Stimulated activated CD8-positive, alpha-beta memory T cell treated with anti-CD3 and anti-CD28 coated beads, Interleukin-7, amount 100 ng/mL, for 1 hour (primary cell): Measurements from ENCODE around the gene SPPL2B.

ENCODE experiments used
- DNase-seq, 2 donors: peaks; one replicate each; pipeline ENCODE4 v3.0.0-alpha.2; 2020; ENCODE audit warnings: low read depth in 2 of 2

The SPPL2B gene

DNA sequence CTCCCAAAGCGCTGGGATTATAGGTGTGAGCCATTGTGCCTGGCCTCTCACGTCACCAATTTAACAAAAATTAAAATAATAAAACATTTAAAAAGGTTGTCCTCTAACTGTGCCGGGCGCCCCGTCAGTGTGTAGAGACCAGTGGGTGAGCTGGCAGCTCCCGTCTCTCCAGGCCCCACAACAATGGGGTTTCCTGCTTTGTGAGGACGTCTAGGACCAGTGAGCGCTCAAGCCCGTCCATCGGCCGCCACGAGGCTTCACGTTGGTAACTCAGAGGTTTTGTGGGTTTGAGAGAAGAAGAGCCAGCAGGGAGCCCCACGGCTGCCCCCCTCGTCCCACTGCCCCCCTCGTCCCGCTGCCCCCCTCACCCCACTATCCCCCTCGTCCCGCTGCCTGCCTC is 4.8 kb upstream of the SPPL2B start:
- DNase-seq: no peak

DNA sequence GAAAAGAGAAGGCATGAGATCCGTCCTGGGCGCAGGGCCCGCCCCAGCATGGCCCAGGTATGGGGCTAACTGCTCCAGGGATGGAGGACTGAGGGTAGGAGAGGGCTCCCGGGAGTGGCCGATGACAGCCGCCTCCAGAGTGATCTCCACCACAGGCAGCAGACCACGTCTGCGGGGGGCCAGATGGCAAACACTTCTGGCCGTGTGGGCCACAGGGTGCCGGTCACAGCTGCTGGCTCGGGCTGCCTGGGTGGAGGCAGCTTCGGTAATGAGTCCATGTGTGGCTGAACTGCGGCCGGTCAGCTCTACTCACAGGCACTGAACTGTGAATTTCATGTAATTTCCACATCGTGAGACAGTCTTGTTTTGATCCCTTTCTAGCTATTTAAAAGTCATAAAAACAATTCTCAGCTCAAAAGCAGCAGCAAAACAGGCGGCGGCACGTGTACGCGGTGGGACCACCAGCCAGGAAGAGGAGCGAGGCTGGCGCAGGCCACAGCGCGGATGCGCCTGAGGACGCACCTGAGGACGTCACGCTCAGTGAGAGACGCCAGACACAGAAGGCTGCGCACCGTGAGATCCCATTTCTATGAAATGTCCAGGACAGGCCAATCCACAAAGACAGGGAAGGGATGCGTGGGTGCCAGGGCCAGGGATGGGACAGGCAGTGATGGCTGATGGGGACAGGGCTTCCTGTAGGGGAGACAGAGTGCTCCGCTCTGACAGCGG is 4.1 kb upstream of the SPPL2B start:
- DNase-seq: no peak

DNA sequence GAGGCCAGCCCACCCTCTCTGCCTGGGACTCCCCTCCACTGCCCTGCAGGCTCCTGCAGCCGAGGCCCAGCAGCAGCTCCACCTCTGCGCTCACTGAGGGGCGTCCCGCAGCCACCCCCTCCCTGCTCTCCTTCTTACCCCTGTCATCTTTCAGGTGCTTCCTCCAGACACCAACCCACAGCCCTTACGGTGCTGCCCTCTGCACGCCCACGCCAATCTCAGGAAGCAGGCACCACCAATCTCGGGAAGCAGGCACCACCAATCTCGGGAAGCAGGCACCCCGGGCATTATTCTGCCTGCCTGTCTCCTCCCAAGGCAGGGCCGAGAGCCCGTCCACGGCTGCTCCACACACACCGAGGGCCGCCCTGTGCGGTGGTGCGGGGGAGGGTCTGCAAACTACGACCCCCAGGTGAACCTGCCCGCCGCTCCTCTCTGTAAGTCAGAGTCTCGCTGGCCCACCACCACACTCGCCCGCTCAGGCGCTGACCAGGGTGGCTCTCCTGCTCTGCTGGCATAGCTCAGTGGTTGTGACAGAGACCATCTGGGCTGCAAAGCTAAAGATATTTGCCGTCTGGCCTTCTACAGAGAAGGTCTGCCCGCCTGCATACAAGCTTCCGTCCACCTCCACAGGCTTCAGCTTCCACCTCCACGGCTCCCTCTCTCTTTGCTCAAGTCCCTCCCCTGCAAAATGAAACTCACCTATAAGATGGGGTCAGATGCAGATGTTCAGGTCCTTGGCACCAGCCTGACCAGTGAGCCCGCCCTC is 3.0 kb upstream of the SPPL2B start:
- no peak for DNase-seq

DNA sequence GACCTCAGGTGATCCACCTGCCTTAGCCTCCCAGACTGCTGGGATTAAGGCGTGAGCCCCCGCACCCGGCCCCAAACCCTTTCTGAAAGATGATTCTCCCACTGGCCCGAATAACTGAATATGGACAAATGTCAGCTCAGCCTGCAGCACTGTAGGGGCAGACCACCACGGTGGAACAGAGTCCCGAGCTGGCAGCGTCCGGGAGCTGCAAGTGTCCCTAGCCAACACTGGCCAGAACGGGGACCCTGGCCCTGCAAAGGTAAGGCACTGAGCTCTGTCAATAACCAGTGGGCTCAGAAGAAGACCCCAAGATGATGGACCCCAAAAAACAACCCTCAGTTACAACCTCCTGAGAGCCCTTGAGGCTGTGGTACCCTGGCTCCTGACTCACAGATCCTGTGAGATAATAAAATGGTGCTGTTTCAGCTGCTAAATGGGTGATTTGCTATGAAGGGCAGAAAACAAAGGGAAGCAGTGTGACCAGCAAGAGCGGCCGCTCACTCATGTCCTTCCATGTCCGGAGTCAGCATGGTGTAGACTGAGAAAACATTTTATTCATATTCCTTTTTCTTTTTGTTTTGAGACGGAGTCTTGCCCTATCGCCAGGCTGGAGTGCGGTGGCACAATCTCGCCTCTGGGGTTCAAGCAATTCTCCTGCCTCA is 1.7 kb upstream of the SPPL2B start:
- DNase-seq: no peak

DNA sequence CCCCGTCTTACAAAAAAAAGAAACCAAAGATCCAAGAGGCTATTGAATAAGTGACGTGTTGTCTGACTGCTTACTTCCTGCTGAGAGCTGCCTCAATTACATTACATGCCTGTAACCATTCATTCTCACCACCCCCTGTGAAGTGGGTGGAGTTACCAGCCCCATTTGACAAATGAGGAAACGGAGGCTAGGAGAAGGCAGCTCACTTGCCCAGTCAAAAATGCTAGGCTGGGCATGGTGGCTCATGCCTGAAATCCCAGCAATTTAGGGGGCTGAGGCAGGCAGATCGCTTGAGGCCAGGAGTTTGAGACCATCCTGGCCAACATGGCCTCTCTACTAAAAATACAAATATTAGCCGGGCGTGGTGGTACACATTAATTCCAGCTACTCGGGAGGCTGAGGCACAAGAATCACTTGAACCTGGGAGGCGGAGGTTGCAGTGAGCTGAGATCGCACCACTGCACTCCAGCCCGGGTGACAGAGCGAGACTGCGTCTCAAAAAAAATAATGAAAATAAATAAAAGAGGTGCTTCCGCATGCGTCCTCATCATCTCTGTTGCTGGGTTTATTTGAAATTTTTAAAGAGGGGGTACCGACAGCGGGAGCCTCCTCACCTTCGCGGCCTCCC is 597 bp upstream of the SPPL2B start:
- DNase-seq: no peak

DNA sequence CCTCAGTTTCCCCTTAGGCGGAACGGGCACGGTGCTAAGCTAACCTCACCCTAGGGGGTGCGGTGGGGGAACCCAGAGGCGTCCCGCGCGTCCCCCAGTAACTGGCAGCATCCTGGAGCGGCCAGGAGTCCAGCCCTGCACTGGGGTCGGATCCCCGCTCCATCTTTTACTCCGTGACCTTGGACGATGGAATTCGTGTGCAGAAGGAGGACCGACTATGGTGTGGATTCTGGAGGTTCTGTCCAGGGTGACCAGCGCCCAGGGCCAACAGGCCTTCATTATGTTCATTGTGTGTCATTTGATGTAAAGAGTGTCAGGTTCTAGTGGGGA is 630 bp downstream of the SPPL2B start:
- no peak for DNase-seq

DNA sequence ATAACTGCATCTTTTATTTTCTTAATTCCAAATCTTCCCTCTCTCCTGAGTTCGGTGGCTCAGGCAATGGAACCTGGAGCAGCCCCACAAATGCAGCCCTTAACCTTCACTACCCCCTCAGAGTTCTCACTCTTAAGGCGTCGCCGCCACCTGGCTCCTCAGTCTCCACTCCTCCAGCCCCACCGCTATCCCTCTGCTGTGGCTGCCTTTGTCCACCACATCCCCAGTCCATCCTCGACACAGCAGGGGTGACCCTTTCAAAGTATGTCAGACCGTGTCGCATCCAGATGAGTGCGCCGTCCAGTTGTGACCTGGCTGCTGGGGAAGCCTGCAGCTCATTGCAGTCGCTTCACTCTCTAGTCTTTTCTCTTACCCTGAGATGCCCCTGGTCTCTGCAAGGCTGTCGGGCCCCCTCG is 1.0 kb downstream of the SPPL2B start:
- no peak for DNase-seq

DNA sequence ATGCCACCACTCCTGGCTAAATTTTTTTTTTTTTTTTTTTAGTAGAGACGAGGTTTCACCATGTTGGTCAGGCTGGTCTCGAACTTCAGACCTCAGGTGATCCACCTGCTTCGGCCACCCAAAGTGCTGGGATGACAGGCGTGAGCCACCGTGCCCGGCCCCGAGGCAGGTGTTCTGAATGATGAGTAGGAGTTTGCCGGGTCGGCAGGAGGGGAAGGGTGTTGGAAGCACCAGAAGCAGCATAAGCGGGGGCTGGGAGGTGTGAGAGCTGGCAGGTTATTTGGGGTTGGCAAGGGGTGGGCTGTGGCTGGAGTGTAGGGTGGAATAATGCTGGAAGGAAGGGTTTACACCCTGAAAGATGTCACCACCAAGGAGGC is 1.8 kb downstream of the SPPL2B start:
- DNase-seq: no peak

DNA sequence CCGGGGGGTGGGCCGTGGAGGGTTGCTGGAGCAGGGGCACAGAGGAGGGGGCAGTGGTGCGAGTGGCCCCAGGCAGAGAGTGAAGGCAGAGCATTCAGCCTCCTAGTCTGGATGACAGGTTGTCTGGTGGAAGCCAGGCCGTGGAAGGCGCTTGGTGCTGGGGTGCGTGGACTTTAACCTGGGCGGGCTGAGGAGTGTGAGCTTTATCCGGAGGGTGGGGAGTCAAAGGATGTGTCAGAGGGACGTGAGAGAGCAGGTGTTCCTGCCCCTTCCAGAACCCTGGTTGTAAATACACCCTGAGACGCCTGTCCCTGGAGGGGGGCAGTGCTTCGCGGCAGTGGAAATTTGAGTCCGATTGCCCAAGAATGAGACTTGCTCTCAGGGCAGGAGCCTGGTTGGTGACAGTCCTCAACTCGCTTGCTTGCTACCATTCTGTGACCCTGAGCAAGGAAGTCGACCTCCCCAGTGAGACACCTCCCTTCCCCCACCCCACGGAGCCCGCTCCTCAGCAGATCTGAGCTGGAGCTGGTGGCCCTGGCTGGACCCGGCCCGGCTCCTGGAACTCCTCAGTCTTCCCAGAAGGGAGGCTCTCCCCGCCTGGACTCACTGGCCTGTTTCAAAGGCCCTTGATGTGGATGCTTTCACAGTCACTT is 2.3 kb downstream of the SPPL2B start:
- no peak for DNase-seq

DNA sequence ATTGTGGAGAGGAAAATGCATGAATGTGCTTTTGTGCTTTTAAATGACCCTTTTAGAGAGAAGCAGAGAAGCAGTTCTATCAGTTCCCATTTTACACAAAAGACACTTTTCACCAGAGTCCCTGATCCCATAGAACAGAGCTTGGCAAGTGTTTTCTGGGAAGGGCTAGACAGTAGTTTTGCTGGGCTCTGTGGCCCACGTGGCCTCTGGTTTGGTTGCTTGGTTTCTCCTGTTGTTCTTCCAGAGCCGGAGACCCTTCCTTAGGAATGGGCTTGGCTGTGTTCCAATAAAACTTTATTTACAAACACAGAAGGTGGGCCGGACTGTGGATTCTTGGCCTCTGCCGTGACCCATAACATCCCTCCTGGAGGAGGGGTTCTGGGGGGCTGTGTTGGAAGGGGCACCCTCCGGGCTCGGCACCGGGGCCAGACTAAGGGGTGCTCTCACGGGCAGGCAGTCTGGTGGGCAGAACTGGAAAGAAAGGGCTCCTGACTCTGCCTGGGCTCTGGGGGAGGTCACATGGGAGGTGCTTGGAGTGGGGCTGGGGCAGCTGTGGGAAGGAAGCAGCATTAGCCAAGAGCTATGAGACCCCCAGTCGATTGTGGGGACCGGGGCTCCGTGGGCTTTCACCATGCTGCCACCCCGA is 3.2 kb downstream of the SPPL2B start:
- DNase-seq: no peak

DNA sequence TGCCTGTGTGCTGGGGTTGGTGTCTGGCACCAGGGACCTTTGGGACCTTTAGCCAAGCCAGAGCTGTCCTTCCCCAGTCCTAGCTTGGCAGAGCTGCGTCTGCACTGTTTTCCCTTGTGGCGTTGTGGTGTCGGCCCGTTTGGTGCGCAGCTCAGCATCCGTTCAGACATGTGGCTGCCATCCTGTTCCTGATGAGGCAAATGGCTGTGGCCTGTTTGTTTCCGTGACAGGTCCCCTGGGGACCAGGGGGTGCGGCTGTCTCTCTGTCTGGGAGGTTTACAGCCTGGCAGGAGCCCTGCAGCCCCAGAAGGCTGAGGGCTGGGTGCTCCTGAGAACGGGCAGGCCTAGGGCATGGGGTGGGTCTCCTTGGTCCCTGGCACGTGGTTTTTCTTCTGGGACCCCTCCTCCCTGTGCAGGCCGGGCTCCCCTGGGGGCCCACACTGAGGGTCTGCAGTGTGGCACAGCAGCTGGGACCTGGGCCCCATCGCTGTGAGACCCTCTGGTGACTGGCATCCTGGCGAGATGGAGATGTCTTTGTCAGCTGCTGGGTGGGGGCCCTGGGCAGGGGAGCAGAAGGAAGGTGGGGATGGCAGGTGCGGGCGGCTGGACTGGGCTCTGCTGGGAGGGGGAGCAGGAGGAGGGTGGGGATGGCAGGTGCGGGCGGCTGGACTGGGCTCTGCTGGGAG is 4.0 kb downstream of the SPPL2B start:
- no peak for DNase-seq

DNA sequence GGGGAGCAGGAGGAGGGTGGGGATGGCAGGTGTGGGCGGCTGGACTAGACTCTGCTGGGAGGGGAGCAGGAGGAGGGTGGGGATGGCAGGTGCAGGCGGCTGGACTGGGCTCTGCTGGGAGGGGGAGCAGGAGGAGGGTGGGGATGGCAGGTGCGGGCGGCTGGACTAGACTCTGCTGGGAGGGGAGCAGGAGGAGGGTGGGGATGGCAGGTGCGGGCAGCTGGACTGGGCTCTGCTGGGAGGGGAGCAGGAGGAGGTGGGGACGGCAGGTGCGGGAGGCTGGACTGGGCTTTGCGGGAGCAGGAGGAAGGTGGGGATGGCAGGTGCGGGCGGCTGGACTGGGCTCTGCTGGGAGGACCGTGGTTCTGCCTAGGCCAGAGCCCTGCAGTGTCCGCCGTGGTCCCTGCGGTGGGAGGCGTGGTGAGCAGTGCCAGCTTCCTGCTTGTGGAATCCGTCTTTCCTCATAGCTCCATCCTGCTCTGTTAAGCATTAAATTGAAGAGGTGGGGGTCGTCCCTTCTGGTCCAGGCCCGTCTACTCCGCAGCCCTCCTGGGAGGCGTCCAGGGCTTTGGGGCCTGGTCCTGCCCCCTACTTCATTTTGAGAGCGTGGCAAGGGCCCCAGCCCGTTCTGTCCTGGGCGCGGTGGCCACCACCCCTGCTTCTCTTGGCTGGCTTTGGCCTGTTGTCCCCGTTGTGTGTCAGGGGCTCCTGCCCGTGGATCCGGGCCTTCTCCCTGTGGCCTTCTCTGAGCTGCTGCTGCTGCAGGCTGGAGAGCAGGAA is 4.7 kb downstream of the SPPL2B start:
- no peak for DNase-seq

DNA sequence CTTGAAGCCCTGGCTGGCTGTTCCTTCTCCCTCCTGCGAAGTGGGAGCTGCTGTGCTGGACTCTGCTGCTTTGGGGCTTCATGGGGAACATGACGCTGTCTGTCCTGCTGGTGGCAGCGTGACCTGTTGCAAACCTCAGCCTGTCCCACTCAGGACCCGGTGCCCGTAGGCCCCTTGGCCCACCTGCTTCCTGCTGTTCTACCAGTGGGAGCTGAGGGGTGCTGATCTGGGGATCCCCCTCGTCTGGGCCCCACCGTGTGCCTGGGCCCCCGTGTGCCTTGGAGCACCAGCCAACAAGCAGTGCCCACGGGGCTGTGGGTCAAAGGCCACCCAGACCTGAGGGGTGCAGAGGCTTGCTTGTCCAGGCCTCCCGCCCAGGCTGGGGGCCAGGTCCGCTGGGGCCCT is 5.3 kb downstream of the SPPL2B start:
- DNase-seq: no peak

DNA sequence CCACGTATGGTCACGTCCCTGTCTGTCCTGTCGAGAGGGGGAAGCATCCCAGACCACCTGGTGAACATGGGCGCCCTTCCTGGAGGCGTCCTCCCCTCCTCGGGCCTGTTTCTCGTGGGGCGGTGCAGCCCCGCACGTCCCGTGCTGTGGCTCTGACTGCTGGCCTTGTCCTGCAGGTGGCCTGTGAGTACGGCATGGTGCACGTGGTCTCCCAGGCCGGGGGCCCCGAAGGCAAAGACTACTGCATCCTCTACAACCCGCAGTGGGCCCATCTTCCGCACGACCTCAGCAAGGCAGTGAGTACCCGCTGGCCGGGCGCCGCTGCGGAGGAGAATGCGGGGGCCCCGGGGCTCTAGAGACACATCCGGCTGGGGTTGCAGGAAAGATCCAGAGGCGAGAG is 5.9 kb downstream of the SPPL2B start:
- no peak for DNase-seq

DNA sequence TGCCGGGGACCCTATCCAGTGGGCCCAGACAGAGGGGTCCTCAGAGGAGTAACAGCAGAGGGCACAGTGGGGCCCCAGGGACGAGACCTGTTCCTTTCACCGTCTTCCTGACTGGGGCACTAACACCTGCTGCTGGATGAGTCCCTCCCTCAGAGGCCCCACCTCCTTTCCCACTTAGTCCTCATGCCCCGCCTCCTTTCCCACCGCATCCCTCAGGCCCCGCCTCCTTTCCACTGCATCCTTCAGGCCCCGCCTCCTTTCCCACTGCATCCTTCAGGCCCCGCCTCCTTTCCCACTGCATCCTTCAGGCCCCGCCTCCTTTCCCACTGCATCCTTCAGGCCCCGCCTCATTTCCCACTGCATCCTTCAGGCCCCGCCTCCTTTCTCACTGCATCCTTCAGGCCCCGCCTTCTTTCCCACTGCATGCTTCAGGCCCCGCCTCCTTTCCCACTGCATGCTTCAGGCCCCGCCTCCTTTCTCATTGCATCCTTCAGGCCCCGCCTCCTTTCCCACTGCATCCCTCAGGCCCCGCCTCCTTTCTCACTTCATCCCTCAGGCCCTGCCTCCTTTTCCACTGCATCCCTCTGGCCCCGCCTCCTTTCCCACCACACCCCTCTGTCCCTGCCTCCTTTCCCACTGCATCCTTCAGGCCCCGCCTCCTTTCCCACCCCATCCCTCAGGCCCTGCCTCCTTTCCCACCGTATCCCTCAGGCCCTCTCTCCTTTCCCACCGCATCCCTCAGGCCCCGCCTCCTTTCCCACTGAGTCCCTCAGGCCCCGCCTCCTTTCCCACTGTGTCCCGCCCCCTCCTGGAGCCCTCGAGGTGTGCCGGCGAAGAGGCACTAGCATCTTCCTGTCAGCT is 6.7 kb downstream of the SPPL2B start:
- DNase-seq: no peak

DNA sequence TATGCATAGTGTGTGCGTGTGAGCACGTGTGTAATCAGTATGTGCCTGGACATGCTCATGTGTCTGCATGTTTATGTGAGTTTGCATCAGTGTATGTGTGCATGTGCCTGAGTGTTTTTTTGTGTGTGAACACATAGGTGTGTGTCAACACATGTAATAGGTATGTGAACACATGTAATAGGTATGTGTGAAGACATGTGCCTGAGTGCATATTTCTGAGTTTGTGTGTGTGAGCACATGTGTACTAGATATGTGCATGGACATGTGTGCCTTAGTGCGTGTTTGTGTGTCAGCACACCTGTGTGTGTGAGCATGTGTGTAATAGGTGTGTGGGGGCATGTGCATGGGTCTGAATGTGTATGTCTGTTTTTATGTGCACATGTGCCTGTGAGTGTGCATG is 7.4 kb downstream of the SPPL2B start:
- DNase-seq: no peak

DNA sequence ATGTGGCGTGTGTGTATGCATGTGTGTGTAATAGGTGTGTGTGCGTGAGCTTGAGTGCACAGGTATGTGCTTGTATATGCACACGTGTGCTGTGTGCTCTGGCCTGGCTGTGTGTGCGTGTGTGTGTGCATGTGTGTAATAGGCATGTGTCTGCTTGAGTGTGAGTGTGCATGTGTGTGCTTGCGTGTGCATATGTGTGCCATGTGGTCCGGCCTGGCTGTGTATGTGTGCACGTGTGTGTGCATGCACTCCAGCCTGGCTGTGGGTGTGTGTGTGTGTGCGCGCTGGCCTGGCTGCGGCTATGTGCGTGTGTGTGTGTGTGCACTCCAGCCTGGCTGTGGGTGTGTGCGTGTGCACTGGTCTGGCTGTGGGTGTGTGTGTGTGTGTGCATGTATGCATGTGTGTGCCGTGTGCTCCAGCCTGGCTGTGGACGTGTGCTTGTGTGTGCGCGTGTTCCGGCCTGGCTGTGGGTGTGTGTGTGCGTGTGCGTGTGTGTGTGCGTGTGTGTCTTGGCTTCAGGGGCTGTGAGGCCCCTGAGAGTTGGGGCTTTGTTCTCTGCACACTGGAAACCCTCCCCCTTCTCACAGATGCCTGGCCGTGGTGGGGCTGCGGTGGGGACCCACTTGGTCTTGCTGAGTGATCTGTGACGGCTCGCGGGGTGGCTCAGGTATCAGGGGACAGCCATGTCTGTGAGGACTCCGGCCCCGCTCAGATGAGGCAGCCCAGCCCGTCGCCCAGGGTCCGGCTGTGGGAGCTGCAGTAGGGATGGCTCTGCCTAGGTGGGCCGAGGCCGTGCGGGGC is 8.2 kb downstream of the SPPL2B start:
- DNase-seq: no peak

DNA sequence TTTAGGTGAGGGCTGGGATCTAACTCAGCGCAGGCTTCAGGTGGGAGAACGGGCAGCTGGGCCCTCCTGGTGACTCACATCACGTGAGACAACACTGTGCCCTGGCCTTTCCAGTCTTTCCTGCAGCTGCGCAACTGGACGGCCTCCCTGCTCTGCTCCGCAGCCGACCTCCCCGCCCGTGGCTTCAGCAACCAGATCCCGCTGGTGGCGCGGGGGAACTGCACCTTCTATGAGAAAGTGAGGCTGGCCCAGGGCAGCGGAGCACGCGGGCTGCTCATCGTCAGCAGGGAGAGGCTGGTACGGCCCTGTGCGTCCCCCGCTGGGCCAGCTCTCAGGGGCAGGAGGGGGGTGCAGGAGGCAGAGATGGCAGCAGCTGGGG is 8.8 kb downstream of the SPPL2B start:
- no peak for DNase-seq
